Measurements from ENCODE around the gene C19orf25. TPM values are rescaled to one million over a fixed set of nuclear protein-coding genes. Genes with fewer than 3 reads are reported as not detected.

C19orf25 gene
- total and polyA plus RNA-seq, 5 donors from 2014 or later, result 33.4 to 64.0 (median 52.5) TPM

DNA sequence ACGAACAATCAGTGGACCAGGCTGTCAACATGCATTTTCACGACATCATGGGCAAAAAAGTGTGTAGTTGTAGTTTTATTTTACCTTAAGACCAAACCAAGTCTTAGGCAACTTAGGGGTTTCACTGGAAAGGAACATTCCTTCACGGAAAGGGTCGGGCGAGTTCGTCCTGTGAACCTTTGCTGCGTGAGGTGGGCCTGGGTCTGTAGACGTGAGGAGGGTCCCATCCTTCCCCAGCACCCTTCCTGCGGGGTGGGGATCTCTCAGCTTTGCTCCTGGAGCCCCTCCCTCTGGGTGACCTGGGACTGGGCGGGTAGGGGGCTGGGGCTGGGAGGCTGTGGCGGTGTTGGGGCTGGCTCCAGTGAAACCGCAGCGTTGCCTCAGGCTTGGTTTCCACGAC lies 53.1 kb downstream of the C19orf25 start:
- Histone ChIP-seq H3K4me3 (ENCODE audit: low read depth, low read length) (no peak overlapping the region), H3K4me1 (ENCODE audit: control insufficient read depth, insufficient read depth, low read length, poor library complexity, severe bottlenecking) (no peaks in the 10 kb centered on the region), H3K9me3 (ENCODE audit: control insufficient read depth in 2 of 2, low read length in 2 of 2) (no peaks in the 10 kb centered on the region), H3K27ac (ENCODE audit: insufficient read depth, low read length, poor library complexity, severe bottlenecking) (no peak overlapping the region), H3K27me3 (ENCODE audit: control insufficient read depth, insufficient read depth, low read length) (no peaks in the 10 kb centered on the region), H3K36me3 (ENCODE audit: control insufficient read depth, insufficient read depth, low read length) (peaks cover 83% of the 10 kb centered on the region)
- Mint-ChIP-seq H3K4me1 (peaks cover 0 to 6% (median 0%) of the 10 kb centered on the region in 4 donors), H3K4me3 (no peak overlapping the region), H3K36me3 (peaks cover 12% of the 10 kb centered on the region), H3K27ac (peak overlapping the region in 1 of 3 donors; percentile 69), H3K27me3 (no peaks in the 10 kb centered on the region), H3K9me3 (peaks cover 0 to 1% (median 0%) of the 10 kb centered on the region in 7 donors)
- DNase-seq, result no peak
- ATAC-seq (ENCODE audit: low read depth in 2 of 2), result no peak

GRCh38 chr19:1425102-1425837 lies 53.7 kb downstream of the C19orf25 start:
- no peak for DNase-seq
- no peaks in the 10 kb centered on the region for H3K27me3 Mint-ChIP-seq
- Histone ChIP-seq H3K4me1 (ENCODE audit: control insufficient read depth, insufficient read depth, low read length, poor library complexity, severe bottlenecking) (no peaks in the 10 kb centered on the region), H3K36me3 (ENCODE audit: control insufficient read depth, insufficient read depth, low read length) (peaks cover 87% of the 10 kb centered on the region), H3K4me3 (ENCODE audit: low read depth, low read length) (no peak overlapping the region), H3K27me3 (ENCODE audit: control insufficient read depth, insufficient read depth, low read length) (no peaks in the 10 kb centered on the region), H3K27ac (ENCODE audit: insufficient read depth, low read length, poor library complexity, severe bottlenecking) (no peak overlapping the region), H3K9me3 (ENCODE audit: control insufficient read depth in 2 of 2, low read length in 2 of 2) (no peaks in the 10 kb centered on the region)
- peak overlapping the region in 1 of 4 donors; percentile 82 for H3K4me3 Mint-ChIP-seq
- H3K36me3 Mint-ChIP-seq, result peaks cover 16% of the 10 kb centered on the region
- no peak for ATAC-seq (ENCODE audit: low read depth in 2 of 2)
- peaks cover 0 to 6% (median 0%) of the 10 kb centered on the region in 4 donors for H3K4me1 Mint-ChIP-seq
- H3K27ac Mint-ChIP-seq, result peak overlapping the region in 1 of 3 donors; percentile 69
- H3K9me3 Mint-ChIP-seq, result peaks cover 0 to 2% (median 0%) of the 10 kb centered on the region in 7 donors

GRCh38 chr19:1424192-1424955 lies 54.6 kb downstream of the C19orf25 start:
- Mint-ChIP-seq H3K36me3 (peaks cover 20% of the 10 kb centered on the region), H3K4me1 (peaks cover 0 to 9% (median under 1%) of the 10 kb centered on the region in 4 donors), H3K27ac (peak overlapping the region in 1 of 3 donors; percentile 38), H3K9me3 (peaks cover 0 to 2% (median 0%) of the 10 kb centered on the region in 7 donors), H3K27me3 (no peaks in the 10 kb centered on the region), H3K4me3 (no peak overlapping the region)
- no peak for ATAC-seq (ENCODE audit: low read depth in 2 of 2)
- peaks cover 81% of the 10 kb centered on the region for H3K36me3 ChIP-seq (ENCODE audit: control insufficient read depth, insufficient read depth, low read length)
- no peaks in the 10 kb centered on the region for H3K27me3 ChIP-seq (ENCODE audit: control insufficient read depth, insufficient read depth, low read length)
- no peaks in the 10 kb centered on the region for H3K9me3 ChIP-seq (ENCODE audit: control insufficient read depth in 2 of 2, low read length in 2 of 2)
- no peak overlapping the region for H3K4me3 ChIP-seq (ENCODE audit: low read depth, low read length)
- no peaks in the 10 kb centered on the region for H3K4me1 ChIP-seq (ENCODE audit: control insufficient read depth, insufficient read depth, low read length, poor library complexity, severe bottlenecking)
- no peak overlapping the region for H3K27ac ChIP-seq (ENCODE audit: insufficient read depth, low read length, poor library complexity, severe bottlenecking)
- DNase-seq, result no peak

GRCh38 chr19:1423436-1424191 lies 55.4 kb downstream of the C19orf25 start:
- ATAC-seq (ENCODE audit: low read depth in 2 of 2), result no peak
- H3K27me3 ChIP-seq (ENCODE audit: control insufficient read depth, insufficient read depth, low read length), result no peaks in the 10 kb centered on the region
- no peaks in the 10 kb centered on the region for H3K9me3 ChIP-seq (ENCODE audit: control insufficient read depth in 2 of 2, low read length in 2 of 2)
- H3K4me3 Mint-ChIP-seq, result no peak overlapping the region
- no peak overlapping the region for H3K27ac ChIP-seq (ENCODE audit: insufficient read depth, low read length, poor library complexity, severe bottlenecking)
- peaks cover 0 to 2% (median 0%) of the 10 kb centered on the region in 7 donors for H3K9me3 Mint-ChIP-seq
- no peaks in the 10 kb centered on the region for H3K4me1 ChIP-seq (ENCODE audit: control insufficient read depth, insufficient read depth, low read length, poor library complexity, severe bottlenecking)
- H3K27me3 Mint-ChIP-seq, result no peaks in the 10 kb centered on the region
- H3K4me3 ChIP-seq (ENCODE audit: low read depth, low read length), result no peak overlapping the region
- H3K27ac Mint-ChIP-seq, result peak overlapping the region in 1 of 3 donors; percentile 38
- no peak for DNase-seq
- peaks cover 83% of the 10 kb centered on the region for H3K36me3 ChIP-seq (ENCODE audit: control insufficient read depth, insufficient read depth, low read length)
- H3K36me3 Mint-ChIP-seq, result peaks cover 22% of the 10 kb centered on the region
- peaks cover 0 to 11% (median 2%) of the 10 kb centered on the region in 4 donors for H3K4me1 Mint-ChIP-seq

Other genes with a start within 250 kb of the C19orf25 start
- gene CBARP, start 241.2 kb downstream of the C19orf25 start, total RNA-seq, result 0.12 TPM
- gene CBARP, start 241.2 kb downstream of the C19orf25 start, polyA plus RNA-seq, result not detected
- 124 TPM for gene ATP5F1D, start 237.5 kb downstream of the C19orf25 start, total RNA-seq
- gene ATP5F1D, start 237.5 kb downstream of the C19orf25 start, polyA plus RNA-seq, result 100 to 1,000 TPM; 208 to 236 (median 223) TPM
- gene MIDN, start 230.6 kb downstream of the C19orf25 start, total RNA-seq, result 126 TPM
- 1 to 10 TPM; 1.4 to 3.4 (median 1.8) TPM for gene MIDN, start 230.6 kb downstream of the C19orf25 start, polyA plus RNA-seq
- 497 TPM for gene CIRBP, start 209.9 kb downstream of the C19orf25 start, total RNA-seq
- gene CIRBP, start 209.9 kb downstream of the C19orf25 start, polyA plus RNA-seq, result 100 to 1,000 TPM; 172 to 243 (median 210) TPM
- 44.2 TPM for gene FAM174C, start 203.7 kb downstream of the C19orf25 start, total RNA-seq
- 10 to 100 TPM; 72.9 to 91.3 (median 88.4) TPM for gene FAM174C, start 203.7 kb downstream of the C19orf25 start, polyA plus RNA-seq
- gene EFNA2, start 193.3 kb downstream of the C19orf25 start, total RNA-seq, result not detected
- not detected for gene EFNA2, start 193.3 kb downstream of the C19orf25 start, polyA plus RNA-seq
- 58.3 TPM for gene NDUFS7, start 95.3 kb downstream of the C19orf25 start, total RNA-seq
- gene NDUFS7, start 95.3 kb downstream of the C19orf25 start, polyA plus RNA-seq, result 100 to 1,000 TPM; 190 to 227 (median 215) TPM
- gene GAMT, start 77.7 kb downstream of the C19orf25 start, total RNA-seq, result 6.7 TPM
- gene GAMT, start 77.7 kb downstream of the C19orf25 start, polyA plus RNA-seq, result 10 to 100 TPM; 10.4 to 20.2 (median 14.2) TPM
- gene DAZAP1, start 71.6 kb downstream of the C19orf25 start, total RNA-seq, result 153 TPM
- gene DAZAP1, start 71.6 kb downstream of the C19orf25 start, polyA plus RNA-seq, result 1 to 10 TPM; 2.4 to 5.3 (median 4.2) TPM
- gene RPS15, start 40.8 kb downstream of the C19orf25 start, total RNA-seq, result 1,352 TPM
- gene RPS15, start 40.8 kb downstream of the C19orf25 start, polyA plus RNA-seq, result 1,000 to 10,000 TPM; 2,869 to 3,453 (median 3,084) TPM
- 0.25 TPM for gene APC2, start 29.1 kb downstream of the C19orf25 start, total RNA-seq
- under 1 TPM in 2 of 4 donors, not detected in 2; 0.06 to 0.07 TPM for gene APC2, start 29.1 kb downstream of the C19orf25 start, polyA plus RNA-seq
- 1.3 TPM for gene PCSK4, start 11.1 kb upstream of the C19orf25 start, total RNA-seq
- 1 to 10 TPM in 1 of 4 donors, under 1 TPM in 2, not detected in 1; 0.08 to 1.3 (median 0.29) TPM for gene PCSK4, start 11.1 kb upstream of the C19orf25 start, polyA plus RNA-seq
- 1.3 TPM for gene REEP6, start 12.0 kb upstream of the C19orf25 start, total RNA-seq
- gene REEP6, start 12.0 kb upstream of the C19orf25 start, polyA plus RNA-seq, result 1 to 10 TPM; 1.5 to 3.3 (median 2.6) TPM
- 2.1 TPM for gene ADAMTSL5, start 33.8 kb upstream of the C19orf25 start, total RNA-seq
- gene ADAMTSL5, start 33.8 kb upstream of the C19orf25 start, polyA plus RNA-seq, result 1 to 10 TPM in 2 of 4 donors, under 1 TPM in 2; 0.29 to 3.3 (median 1.8) TPM
- not detected for gene PLK5, start 44.9 kb upstream of the C19orf25 start, total RNA-seq
- gene PLK5, start 44.9 kb upstream of the C19orf25 start, polyA plus RNA-seq, result not detected
- 3.6 TPM for gene MEX3D, start 89.1 kb upstream of the C19orf25 start, total RNA-seq
- gene MEX3D, start 89.1 kb upstream of the C19orf25 start, polyA plus RNA-seq, result under 1 TPM in 1 of 4 donors, not detected in 3; 0.21 TPM
- 39.7 TPM for gene MBD3, start 113.7 kb upstream of the C19orf25 start, total RNA-seq
- 1 to 10 TPM; 4.8 to 6.3 (median 5.6) TPM for gene MBD3, start 113.7 kb upstream of the C19orf25 start, polyA plus RNA-seq
- 126 TPM for gene UQCR11, start 126.2 kb upstream of the C19orf25 start, total RNA-seq
- 100 to 1,000 TPM; 574 to 819 (median 585) TPM for gene UQCR11, start 126.2 kb upstream of the C19orf25 start, polyA plus RNA-seq
- gene TCF3, start 173.4 kb upstream of the C19orf25 start, total RNA-seq, result 56.5 TPM
- 1 to 10 TPM; 3.4 to 7.5 (median 3.6) TPM for gene TCF3, start 173.4 kb upstream of the C19orf25 start, polyA plus RNA-seq